ENCODE results near the gene ERCC6L2. TPM values are rescaled to one million over a fixed set of nuclear protein-coding genes. Genes with fewer than 3 reads are reported as not detected.

ERCC6L2 gene
- total and polyA plus RNA-seq, 9 of the 15 experiments (the other 6 are each of a cell fraction or from before 2014, with no cell fraction given): 7.8 to 42.8 (median 23.6) TPM

DNA sequence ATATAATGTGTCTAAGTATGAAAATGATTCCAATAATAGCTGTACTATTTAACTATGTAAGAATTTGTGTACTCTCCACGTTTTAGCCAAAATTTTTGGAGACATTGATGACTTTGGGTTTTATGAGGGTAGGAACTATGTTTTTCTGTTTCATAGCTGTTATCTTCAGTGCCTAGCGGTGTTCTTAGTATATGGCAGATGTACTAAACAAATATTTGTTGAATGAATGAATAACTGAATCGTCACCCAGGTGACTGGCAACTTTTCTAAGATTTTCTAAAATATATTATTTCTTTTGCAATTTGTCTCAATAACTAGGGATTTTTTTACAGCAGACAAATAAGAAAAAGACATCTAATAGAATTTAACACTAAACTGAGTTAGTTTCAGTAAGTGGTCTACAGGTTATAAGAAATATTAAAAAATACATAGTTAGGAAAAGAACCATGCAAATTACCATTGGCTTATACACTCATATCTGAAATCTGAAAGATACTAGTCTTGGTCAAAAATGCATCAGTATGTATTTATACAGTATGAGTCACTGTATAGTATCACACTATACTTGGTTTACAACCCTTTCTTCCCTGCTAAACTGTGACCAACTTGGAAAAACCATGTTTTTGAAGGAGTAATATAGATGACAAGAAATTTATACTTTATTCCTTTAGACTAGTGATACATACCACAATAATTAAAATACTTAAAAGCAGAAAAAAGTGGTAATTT, 10.5 kb upstream of the ERCC6L2 start:
- H3K9me1 ChIP-seq (ENCODE audit: control insufficient read depth, insufficient read depth, low read length): no peaks in the 10 kb centered on the region
- no TSS peak for BruUV-seq (replicated peaks)
- no peak overlapping the region for H3K4me2 ChIP-seq (ENCODE audit: insufficient read depth, low read length)
- intact Hi-C loops (cut with micrococcal nuclease): no loop called here
- TF ChIP-seq SUPT5H (IDR thresholded peaks at IDR 0.05): no peak
- no peak for TF ChIP-seq KDM4B (IDR thresholded peaks at IDR 0.05; ENCODE audit: borderline replicate concordance in 2 of 2, low read depth in 1 of 2)
- no peak for TF ChIP-seq GATAD2A (IDR thresholded peaks at IDR 0.05)
- TF ChIP-seq ZKSCAN1 (IDR thresholded peaks at IDR 0.05; ENCODE audit: low read depth, low read length): no peak
- TF ChIP-seq, protein P1, sequence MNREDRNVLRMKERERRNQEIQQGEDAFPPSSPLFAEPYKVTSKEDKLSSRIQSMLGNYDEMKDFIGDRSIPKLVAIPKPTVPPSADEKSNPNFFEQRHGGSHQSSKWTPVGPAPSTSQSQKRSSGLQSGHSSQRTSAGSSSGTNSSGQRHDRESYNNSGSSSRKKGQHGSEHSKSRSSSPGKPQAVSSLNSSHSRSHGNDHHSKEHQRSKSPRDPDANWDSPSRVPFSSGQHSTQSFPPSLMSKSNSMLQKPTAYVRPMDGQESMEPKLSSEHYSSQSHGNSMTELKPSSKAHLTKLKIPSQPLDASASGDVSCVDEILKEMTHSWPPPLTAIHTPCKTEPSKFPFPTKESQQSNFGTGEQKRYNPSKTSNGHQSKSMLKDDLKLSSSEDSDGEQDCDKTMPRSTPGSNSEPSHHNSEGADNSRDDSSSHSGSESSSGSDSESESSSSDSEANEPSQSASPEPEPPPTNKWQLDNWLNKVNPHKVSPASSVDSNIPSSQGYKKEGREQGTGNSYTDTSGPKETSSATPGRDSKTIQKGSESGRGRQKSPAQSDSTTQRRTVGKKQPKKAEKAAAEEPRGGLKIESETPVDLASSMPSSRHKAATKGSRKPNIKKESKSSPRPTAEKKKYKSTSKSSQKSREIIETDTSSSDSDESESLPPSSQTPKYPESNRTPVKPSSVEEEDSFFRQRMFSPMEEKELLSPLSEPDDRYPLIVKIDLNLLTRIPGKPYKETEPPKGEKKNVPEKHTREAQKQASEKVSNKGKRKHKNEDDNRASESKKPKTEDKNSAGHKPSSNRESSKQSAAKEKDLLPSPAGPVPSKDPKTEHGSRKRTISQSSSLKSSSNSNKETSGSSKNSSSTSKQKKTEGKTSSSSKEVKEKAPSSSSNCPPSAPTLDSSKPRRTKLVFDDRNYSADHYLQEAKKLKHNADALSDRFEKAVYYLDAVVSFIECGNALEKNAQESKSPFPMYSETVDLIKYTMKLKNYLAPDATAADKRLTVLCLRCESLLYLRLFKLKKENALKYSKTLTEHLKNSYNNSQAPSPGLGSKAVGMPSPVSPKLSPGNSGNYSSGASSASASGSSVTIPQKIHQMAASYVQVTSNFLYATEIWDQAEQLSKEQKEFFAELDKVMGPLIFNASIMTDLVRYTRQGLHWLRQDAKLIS (CRISPR knock-in tag; IDR thresholded peaks at IDR 0.05): no peak
- TF ChIP-seq, protein P2, sequence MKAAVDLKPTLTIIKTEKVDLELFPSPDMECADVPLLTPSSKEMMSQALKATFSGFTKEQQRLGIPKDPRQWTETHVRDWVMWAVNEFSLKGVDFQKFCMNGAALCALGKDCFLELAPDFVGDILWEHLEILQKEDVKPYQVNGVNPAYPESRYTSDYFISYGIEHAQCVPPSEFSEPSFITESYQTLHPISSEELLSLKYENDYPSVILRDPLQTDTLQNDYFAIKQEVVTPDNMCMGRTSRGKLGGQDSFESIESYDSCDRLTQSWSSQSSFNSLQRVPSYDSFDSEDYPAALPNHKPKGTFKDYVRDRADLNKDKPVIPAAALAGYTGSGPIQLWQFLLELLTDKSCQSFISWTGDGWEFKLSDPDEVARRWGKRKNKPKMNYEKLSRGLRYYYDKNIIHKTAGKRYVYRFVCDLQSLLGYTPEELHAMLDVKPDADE (conservative IDR thresholded peaks at IDR 0.05; ENCODE audit: control insufficient read depth, low read depth, low read length): no peak
- no peak for TF ChIP-seq SRSF1 (IDR thresholded peaks at IDR 0.05; ENCODE audit: low read depth, low read length)
- no peak for TF ChIP-seq CREB1 (IDR thresholded peaks at IDR 0.05)
- TF ChIP-seq CREB1 (CRISPR knock-in tag; IDR thresholded peaks at IDR 0.05): no peak
- TF ChIP-seq FOXK2 (conservative IDR thresholded peaks at IDR 0.05 in 1 of 2, IDR thresholded peaks at IDR 0.05 in 1 of 2; ENCODE audit: low read depth in 2 of 2): no peak
- peaks cover 8% of the 10 kb centered on the region for H3K9me3 ChIP-seq (replicated peaks; ENCODE audit: control insufficient read depth, insufficient read depth, low read depth, low read length)
- H3K9ac ChIP-seq (ENCODE audit: insufficient read depth in 1 of 2, low read depth in 2 of 2, low read length in 2 of 2): no peak overlapping the region
- no peaks in the 10 kb centered on the region for H3K27me3 ChIP-seq (ENCODE audit: control insufficient read depth in 2 of 2, insufficient read depth in 2 of 2, low read length in 2 of 2)
- FAIRE-seq (no peak), DNase-seq (ENCODE audit: extremely low read depth in 1 of 4, low spot score in 3 of 4) (no peak), ATAC-seq (no peak)
- WGBS (ENCODE audit: insufficient coverage, low coverage, missing lambda C conversion rate): 28% methylated on average over 3 of the region's 3 CpGs
- no peaks in the 10 kb centered on the region for H3K36me3 ChIP-seq (ENCODE audit: control insufficient read depth, insufficient read depth, low read length)
- no peak overlapping the region for H3K27ac ChIP-seq (ENCODE audit: extremely low read depth, low read depth, low read length)
- no peaks in the 10 kb centered on the region for H4K20me1 ChIP-seq (replicated peaks; ENCODE audit: control insufficient read depth, insufficient read depth, low read length)
- no peaks in the 10 kb centered on the region for H3K4me1 ChIP-seq (replicated peaks in 1 of 2; ENCODE audit: control insufficient read depth in 2 of 2, insufficient read depth in 2 of 2, low read length in 2 of 2)
- no peak overlapping the region for H3K4me3 ChIP-seq
- POLR2A ChIA-PET: no interaction called here
- in situ Hi-C loops (cut with MboI): no loop called here
- H2AFZ ChIP-seq (ENCODE audit: low read depth, low read length): no peak overlapping the region
- CTCF ChIA-PET (ENCODE audit: low intra/inter-chr PET ratio): no interaction called here
- no peaks in the 10 kb centered on the region for H3K79me2 ChIP-seq (ENCODE audit: control insufficient read depth, insufficient read depth, low read length)

Measured in K562 (cell line).